ENCODE data around the gene FAM161B. TPM values are rescaled to one million over a fixed set of nuclear protein-coding genes. Genes with fewer than 3 reads are reported as not detected.

Gene FAM161B
- total and polyA plus RNA-seq, 2 of the 4 experiments (the other 2 are of a cell fraction) = 1.9 to 2.5 TPM

DNA sequence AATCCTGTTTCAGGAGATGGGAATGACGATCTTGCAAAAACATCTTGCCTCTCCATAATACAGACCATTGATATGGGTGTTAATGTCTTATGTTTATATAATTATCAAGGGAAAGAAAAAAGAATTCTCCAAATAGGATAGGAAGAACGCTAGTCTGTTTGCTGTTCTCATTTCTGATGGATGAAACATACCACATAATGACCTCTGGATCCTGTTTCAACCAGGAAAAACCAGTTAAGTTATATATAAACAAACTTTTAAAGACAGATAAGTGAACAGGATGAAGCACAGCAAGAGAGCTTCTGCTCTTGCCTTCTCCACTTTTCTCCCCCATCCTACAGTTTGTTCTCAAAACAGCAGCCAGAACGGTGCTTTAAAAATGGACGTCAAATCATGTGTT, 28.0 kb upstream of the FAM161B start:
- peak overlapping the region; percentile 74 for H3K4me2 ChIP-seq (ENCODE audit: low read depth, low read length)
- peak overlapping the region; percentile 55; the same call in 1 of the 2 replicates for H3K23ac ChIP-seq (ENCODE audit: low read depth, low read length)
- peak overlapping the region; percentile 59 for H2BK5ac ChIP-seq (ENCODE audit: low read depth, low read length, poor library complexity, severe bottlenecking)
- peak overlapping the region; percentile 24; the same call in 1 of the 2 replicates for H3K14ac ChIP-seq (replicated peaks; ENCODE audit: low read depth, low read length)
- peak overlapping the region; percentile 33 for H4K5ac ChIP-seq (ENCODE audit: low read depth, low read length)
- in situ Hi-C loops (cut with MboI; ENCODE audit: low sequenced_read_pairs) (no loop called here), dilution Hi-C loops (cut with HindIII; ENCODE audit: low sequenced_read_pairs, unreplicated experiment) (no loop called here), intact Hi-C loops (cut with micrococcal nuclease) (loop anchor here (2.0 kb wide), 1 partner anchor 41 kb away; the partner anchor contains the start of genes BBOF1 and ENTPD5)
- TF ChIP-seq RFX5 (IDR thresholded peaks at IDR 0.05; ENCODE audit: low read depth, low read length) (no peak), SMC3 (IDR thresholded peaks at IDR 0.05; ENCODE audit: low read depth, low read length) (0 out of 2 replicates have a peak, but pooled peaks have one; percentile 6)
- H3K27ac ChIP-seq (ENCODE audit: insufficient read depth, low read length) = peak overlapping the region; percentile 75; the same call in 1 of the 2 replicates
- peak overlapping the region; percentile 32; the same call in 1 of the 2 replicates for H2BK20ac ChIP-seq (ENCODE audit: low read depth, low read length)
- peak overlapping the region; percentile 78 for H3K18ac ChIP-seq (ENCODE audit: low read depth, low read length)
- peak overlapping the region in 1 of 2 experiments; percentile 57; a peak in 1 of 4 replicates for H4K8ac ChIP-seq (ENCODE audit: low read depth in 2 of 2, low read length in 2 of 2)
- no peak overlapping the region for H3K4me3 ChIP-seq (ENCODE audit: insufficient read depth, low read depth, low read length)
- H3K9me3 ChIP-seq (ENCODE audit: control insufficient read depth, insufficient read depth, low read length) = no peaks in the 10 kb centered on the region
- CTCF ChIA-PET = no interaction called here
- no peaks in the 10 kb centered on the region for H3K79me1 ChIP-seq (ENCODE audit: low read depth in 1 of 2, low read length in 2 of 2)
- no peak overlapping the region for H3K9ac ChIP-seq (ENCODE audit: low read depth, low read length)
- POLR2A ChIA-PET (ENCODE audit: unreplicated experiment) = no interaction called here
- H3K36me3 ChIP-seq (ENCODE audit: control insufficient read depth, insufficient read depth, low read length) = 0 out of 2 replicates have a peak, but pooled peaks cover 3% of the 10 kb centered on the region
- peaks cover 12% of the 10 kb centered on the region for H3K9me1 ChIP-seq (ENCODE audit: insufficient read depth, low read length)
- H2AK5ac ChIP-seq (ENCODE audit: low read depth, low read length) = peak overlapping the region; percentile 54
- H3K4ac ChIP-seq (ENCODE audit: low read depth, low read length) = peak overlapping the region; percentile 48
- WGBS, 2 experiments (ENCODE audit: extremely low coverage in 2 of 2, insufficient read length in 1 of 2) = 40% methylated on average over 2 of the region's 4 CpGs; no CpG with 5 or more reads in 1 of the 2 experiments
- peaks cover 10% of the 10 kb centered on the region for H3K4me1 ChIP-seq (ENCODE audit: control insufficient read depth, insufficient read depth, low read length)
- no TSS peak for BruUV-seq (replicated peaks)
- no peak overlapping the region for H3K56ac ChIP-seq (ENCODE audit: extremely low read depth, insufficient read depth, low read length)
- 0 out of 3 replicates have a peak overlapping the region, but pooled peaks have one; percentile 5 for H2BK15ac ChIP-seq (ENCODE audit: low read depth, low read length)
- H4K91ac ChIP-seq (ENCODE audit: insufficient read depth, low read depth, low read length) = peak overlapping the region; percentile 61; the same call in 1 of the 2 replicates
- ATAC-seq (ENCODE audit: low read depth) (peak; percentile 94), DNase-seq (peak; percentile 86)
- H3K27me3 ChIP-seq (ENCODE audit: control insufficient read depth, insufficient read depth, low read length) = no peaks in the 10 kb centered on the region
- H2AFZ ChIP-seq (replicated peaks; ENCODE audit: low read length, poor library complexity) = no peak overlapping the region
- peak overlapping the region; percentile 65; the same call in 1 of the 2 replicates for H2BK120ac ChIP-seq (ENCODE audit: low read depth, low read length)
- no peak overlapping the region for H2AK9ac ChIP-seq (replicated peaks; ENCODE audit: low read depth, low read length, poor library complexity)
- H4K20me1 ChIP-seq (ENCODE audit: insufficient read depth, low read length) = peaks cover 3% of the 10 kb centered on the region; the same call in 1 of the 2 replicates

All from IMR-90 (cell line).